HL-60 (cell line): ENCODE data around the gene LRRC17.
"Not testable (repeated sequence)": the region's sequence is repeated elsewhere in the genome, so short reads cannot be mapped to it uniquely, and the experiment has no call there.

Source experiments
- DNase-seq, 2 experiments: peaks; one replicate each; pipeline ENCODE4 v3.0.0-alpha.2; 2010 to 2020; ENCODE audit warnings: low read depth in 1 of 2, low spot score in 1 of 2
- H3K27ac ChIP-seq: fragments of 250-450 bp; sonication (Bioruptor Pico); replicated peaks from 2 replicates; pipeline ENCODE4 v1.5.1; 2020; ENCODE audit warnings: mild to moderate bottlenecking, moderate library complexity
- H3K27me3 ChIP-seq: fragments of 250-450 bp; sonication (Bioruptor Pico); 2 replicates; pipeline ENCODE4 v1.5.1; 2021; ENCODE audit warnings: mild to moderate bottlenecking, moderate library complexity; ENCODE audit not compliant: insufficient read depth, poor library complexity, severe bottlenecking
- H3K4me3 ChIP-seq: replicated peaks from 2 replicates; pipeline ENCODE4 v1.5.1; 2011; ENCODE audit warnings: mild to moderate bottlenecking, control low read depth, low read length; ENCODE audit not compliant: insufficient read depth
- GABPA ChIP-seq: IDR thresholded peaks from 2 replicates; pipeline ENCODE4 v1.6.1; 2012; ENCODE audit warnings: low read depth
- POLR2AphosphoS5 ChIP-seq: IDR thresholded peaks from 2 replicates; pipeline ENCODE4 v1.6.1; 2012; ENCODE audit warnings: low read depth
- SPI1 ChIP-seq: IDR thresholded peaks from 2 replicates; pipeline ENCODE4 v1.6.1; 2012; ENCODE audit warnings: low read depth, mild to moderate bottlenecking, borderline replicate concordance
- TF ChIP-seq, protein P1 (sequence below): IDR thresholded peaks from 2 replicates; pipeline ENCODE4 v1.6.1; 2012; ENCODE audit warnings: low read depth; ENCODE audit not compliant: insufficient replicate concordance
- TF ChIP-seq, protein P2 (sequence below): IDR thresholded peaks from one replicate; pipeline ENCODE4 v1.5.1; 2011; ENCODE audit warnings: low read length, control low read depth, inconsistent platforms; ENCODE audit not compliant: insufficient read depth

The LRRC17 gene

DNA sequence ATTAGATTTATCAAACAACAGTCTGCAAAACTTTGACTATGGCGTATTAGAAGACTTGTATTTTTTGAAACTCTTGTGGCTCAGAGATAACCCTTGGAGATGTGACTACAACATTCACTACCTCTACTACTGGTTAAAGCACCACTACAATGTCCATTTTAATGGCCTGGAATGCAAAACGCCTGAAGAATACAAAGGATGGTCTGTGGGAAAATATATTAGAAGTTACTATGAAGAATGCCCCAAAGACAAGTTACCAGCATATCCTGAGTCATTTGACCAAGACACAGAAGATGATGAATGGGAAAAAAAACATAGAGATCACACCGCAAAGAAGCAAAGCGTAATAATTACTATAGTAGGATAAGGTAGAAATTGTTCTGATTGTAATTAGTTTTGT, 31.4 kb downstream of the LRRC17 start:
- no peaks in the 10 kb centered on the region for H3K27me3 ChIP-seq
- no peak overlapping the region for H3K27ac ChIP-seq
- no peak for TF ChIP-seq POLR2AphosphoS5
- TF ChIP-seq SPI1: no peak
- no peak for TF ChIP-seq GABPA
- TF ChIP-seq, protein P1, sequence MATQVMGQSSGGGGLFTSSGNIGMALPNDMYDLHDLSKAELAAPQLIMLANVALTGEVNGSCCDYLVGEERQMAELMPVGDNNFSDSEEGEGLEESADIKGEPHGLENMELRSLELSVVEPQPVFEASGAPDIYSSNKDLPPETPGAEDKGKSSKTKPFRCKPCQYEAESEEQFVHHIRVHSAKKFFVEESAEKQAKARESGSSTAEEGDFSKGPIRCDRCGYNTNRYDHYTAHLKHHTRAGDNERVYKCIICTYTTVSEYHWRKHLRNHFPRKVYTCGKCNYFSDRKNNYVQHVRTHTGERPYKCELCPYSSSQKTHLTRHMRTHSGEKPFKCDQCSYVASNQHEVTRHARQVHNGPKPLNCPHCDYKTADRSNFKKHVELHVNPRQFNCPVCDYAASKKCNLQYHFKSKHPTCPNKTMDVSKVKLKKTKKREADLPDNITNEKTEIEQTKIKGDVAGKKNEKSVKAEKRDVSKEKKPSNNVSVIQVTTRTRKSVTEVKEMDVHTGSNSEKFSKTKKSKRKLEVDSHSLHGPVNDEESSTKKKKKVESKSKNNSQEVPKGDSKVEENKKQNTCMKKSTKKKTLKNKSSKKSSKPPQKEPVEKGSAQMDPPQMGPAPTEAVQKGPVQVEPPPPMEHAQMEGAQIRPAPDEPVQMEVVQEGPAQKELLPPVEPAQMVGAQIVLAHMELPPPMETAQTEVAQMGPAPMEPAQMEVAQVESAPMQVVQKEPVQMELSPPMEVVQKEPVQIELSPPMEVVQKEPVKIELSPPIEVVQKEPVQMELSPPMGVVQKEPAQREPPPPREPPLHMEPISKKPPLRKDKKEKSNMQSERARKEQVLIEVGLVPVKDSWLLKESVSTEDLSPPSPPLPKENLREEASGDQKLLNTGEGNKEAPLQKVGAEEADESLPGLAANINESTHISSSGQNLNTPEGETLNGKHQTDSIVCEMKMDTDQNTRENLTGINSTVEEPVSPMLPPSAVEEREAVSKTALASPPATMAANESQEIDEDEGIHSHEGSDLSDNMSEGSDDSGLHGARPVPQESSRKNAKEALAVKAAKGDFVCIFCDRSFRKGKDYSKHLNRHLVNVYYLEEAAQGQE: no peak
- TF ChIP-seq, protein P2, sequence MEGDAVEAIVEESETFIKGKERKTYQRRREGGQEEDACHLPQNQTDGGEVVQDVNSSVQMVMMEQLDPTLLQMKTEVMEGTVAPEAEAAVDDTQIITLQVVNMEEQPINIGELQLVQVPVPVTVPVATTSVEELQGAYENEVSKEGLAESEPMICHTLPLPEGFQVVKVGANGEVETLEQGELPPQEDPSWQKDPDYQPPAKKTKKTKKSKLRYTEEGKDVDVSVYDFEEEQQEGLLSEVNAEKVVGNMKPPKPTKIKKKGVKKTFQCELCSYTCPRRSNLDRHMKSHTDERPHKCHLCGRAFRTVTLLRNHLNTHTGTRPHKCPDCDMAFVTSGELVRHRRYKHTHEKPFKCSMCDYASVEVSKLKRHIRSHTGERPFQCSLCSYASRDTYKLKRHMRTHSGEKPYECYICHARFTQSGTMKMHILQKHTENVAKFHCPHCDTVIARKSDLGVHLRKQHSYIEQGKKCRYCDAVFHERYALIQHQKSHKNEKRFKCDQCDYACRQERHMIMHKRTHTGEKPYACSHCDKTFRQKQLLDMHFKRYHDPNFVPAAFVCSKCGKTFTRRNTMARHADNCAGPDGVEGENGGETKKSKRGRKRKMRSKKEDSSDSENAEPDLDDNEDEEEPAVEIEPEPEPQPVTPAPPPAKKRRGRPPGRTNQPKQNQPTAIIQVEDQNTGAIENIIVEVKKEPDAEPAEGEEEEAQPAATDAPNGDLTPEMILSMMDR: no peak
- DNase-seq: no peak
- H3K4me3 ChIP-seq: no peak overlapping the region

DNA sequence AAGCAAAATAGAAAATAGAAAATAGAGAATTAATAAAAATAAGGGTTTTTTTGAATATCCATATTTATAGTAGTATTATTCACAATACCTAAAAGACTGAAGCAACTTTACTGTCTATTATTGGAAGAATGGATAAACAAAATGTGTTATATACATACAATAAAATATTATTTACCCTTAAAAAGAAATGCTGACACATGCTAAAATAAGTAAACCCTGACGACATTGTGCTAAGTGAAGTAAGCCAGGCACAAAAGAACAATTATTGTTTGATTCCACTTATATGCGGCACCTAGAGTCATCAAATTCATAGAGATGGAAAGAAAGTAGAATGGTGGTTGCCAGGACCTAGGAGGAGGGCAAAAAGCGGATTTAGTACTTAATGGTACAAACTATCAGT, 39.0 kb downstream of the LRRC17 start:
- Histone ChIP-seq H3K4me3 (no peak overlapping the region), H3K27me3 (no peaks in the 10 kb centered on the region), H3K27ac (no peak overlapping the region)
- no peak for DNase-seq
- TF ChIP-seq, protein P1: no peak
- TF ChIP-seq, protein P2: no peak
- no peak for TF ChIP-seq SPI1
- TF ChIP-seq POLR2AphosphoS5: no peak

DNA sequence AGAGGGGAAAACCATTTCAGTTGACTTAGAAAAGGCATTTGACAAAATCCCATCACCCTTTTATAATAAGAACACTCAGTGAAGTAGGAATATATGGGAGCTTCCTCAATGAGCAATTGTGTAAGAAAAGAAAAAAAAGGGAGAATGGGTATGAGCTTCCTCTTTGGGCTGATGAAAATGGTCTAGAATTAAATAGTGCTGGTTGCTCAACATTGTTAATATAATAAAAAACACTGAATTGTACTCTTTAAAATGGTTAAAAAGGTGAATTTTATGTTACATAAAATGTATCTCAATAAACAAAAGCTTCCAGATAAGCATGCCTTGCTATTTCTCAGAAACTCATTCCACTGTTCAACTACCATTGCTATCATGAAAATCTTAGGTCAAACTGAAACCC, 40.6 kb downstream of the LRRC17 start:
- Histone ChIP-seq H3K27me3 (no peaks in the 10 kb centered on the region), H3K27ac (peak overlapping the region; percentile 58), H3K4me3 (no peak overlapping the region)
- peak in 1 of 2 experiments; percentile 57 for DNase-seq
- TF ChIP-seq SPI1 (peak; percentile 0; the same call in 1 of the 2 replicates), POLR2AphosphoS5 (no peak), GABPA (no peak)
- TF ChIP-seq, protein P2: no peak
- TF ChIP-seq, protein P1: no peak

DNA sequence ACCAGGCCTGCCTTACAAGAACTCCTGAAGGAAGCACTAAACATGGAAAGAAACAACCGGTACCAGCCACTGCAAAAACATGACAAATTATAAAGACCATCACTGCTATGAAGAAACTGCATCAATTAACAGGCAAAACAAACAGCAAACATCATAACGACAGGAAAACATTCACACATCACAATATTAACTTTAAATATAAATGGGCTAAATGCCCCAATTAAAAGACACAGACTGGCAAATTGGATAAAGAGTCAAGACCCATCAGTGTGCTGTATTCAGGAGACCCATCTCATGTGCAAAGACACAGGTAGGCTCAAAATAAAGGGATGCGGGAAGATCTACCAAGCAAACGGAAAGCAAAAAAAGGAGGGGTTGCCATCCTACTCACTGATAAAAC, 41.6 kb downstream of the LRRC17 start:
- H3K27me3 ChIP-seq, H3K4me3 ChIP-seq, DNase-seq: not testable (repeated sequence)
- peak overlapping the region; percentile 58 for H3K27ac ChIP-seq

DNA sequence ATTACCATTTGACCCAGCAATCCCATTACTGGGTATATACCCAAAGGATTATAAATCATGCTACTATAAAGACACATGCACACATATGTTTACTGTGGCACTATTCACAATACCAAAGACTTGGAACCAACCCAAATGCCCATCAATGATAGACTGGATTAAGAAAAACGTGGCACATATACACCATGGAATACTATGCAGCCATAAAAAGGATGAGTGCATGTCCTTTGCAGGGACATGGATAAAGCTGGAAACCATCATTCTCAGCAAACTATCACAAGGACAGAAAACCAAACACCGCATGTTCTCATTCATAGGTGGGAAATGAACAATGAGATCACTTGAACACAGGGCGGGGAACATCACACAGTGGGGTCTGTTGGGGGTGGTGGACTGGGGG, 45.2 kb downstream of the LRRC17 start:
- H3K4me3 ChIP-seq, H3K27ac ChIP-seq, DNase-seq, H3K27me3 ChIP-seq: not testable (repeated sequence)

DNA sequence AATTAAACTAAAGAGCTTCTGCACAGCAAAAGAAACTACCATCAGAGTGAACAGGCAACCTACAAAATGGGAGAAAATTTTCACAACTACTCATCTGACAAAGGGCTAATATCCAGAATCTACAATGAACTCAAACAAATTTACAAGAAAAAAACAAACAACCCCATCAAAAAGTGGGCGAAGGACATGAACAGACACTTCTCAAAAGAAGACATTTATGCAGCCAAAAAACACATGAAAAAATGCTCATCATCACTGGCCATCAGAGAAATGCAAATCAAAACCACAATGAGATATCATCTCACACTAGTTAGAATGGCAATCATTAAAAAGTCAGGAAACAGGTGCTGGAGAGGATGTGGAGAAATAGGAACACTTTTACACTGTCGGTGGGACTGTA, 49.2 kb downstream of the LRRC17 start:
- not testable (repeated sequence) for DNase-seq, H3K27me3 ChIP-seq

More for the DNA sequence above, 49.2 kb downstream of the LRRC17 start:
- not testable (repeated sequence) for H3K4me3 ChIP-seq, H3K27ac ChIP-seq
